Inferior parietal cortex (tissue), 1 donor: ENCODE data around the gene ABCG4.
"Not testable (repeated sequence)": the region's sequence is repeated elsewhere in the genome, so short reads cannot be mapped to it uniquely, and the experiment has no call there.

Source experiments
- DNase-seq: peaks from one replicate; pipeline ENCODE4 v3.0.0-alpha.2; 2016; ENCODE audit errors: extremely low spot score

Gene ABCG4

DNA sequence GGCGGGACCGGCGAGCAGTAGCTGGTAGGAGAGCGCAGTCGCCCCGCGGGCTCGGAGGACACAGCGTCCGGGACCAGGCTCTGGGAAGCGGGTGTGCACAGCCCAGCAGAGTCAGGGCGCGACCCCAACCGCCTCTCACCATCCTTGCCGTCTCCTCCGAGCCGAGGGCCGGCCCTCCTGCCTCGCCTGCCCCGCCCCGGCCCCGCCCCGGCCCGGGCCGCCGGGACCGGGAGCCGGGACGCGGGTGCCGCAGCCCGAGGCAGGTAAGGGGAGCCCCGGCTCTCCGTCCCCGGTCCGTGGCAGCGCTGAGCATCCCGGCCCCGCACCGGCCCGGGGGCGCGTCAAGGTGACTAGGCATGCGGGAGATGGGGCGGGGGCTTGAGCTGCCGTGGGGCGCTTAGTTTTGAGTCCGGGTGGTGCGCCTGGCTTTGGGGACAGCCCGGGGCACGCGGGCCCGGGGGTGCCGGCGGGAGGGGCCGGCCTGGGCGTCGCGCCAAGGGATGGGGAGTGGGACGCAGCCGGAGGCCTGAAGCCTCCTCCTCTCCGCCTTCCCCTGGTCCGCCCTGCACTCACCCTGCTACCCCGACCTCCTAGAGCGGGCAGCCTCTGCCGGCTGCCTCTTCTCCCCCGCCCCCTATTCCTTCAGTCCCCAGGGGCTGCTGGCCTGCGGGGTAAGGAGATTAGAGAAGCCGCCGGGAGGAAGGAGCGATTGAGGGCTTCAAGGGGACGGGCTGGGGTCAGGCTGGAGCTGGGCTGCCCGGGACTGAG lies at the start of gene ABCG4:
Gene ABCG4, plus strand, starts transcription at position 35 of the 768 bp plus-strand sequence. CDS start 914 bp downstream, outside the sequence.
- DNase-seq, result no peak

DNA sequence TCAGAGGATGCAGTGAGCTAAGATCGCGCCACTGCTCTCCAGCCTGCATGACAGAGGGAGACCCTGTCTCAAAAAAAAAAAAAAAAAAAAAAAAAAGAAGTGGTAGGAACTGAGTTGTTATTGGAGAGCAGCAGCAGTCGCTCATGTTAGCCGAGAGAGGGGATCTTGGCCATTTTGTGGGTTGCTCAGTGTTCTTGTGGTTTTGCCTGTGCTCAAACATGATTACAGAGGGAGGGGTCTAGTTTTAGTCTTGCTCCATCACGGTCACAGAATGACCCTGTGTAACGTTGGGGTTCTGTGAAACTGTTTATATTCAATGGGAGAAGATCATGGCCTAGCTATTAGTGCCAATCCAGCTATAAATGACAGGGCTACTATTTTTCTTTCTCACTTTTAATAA lies 49.1 kb upstream of the ABCG4 start:
- no peak for DNase-seq

DNA sequence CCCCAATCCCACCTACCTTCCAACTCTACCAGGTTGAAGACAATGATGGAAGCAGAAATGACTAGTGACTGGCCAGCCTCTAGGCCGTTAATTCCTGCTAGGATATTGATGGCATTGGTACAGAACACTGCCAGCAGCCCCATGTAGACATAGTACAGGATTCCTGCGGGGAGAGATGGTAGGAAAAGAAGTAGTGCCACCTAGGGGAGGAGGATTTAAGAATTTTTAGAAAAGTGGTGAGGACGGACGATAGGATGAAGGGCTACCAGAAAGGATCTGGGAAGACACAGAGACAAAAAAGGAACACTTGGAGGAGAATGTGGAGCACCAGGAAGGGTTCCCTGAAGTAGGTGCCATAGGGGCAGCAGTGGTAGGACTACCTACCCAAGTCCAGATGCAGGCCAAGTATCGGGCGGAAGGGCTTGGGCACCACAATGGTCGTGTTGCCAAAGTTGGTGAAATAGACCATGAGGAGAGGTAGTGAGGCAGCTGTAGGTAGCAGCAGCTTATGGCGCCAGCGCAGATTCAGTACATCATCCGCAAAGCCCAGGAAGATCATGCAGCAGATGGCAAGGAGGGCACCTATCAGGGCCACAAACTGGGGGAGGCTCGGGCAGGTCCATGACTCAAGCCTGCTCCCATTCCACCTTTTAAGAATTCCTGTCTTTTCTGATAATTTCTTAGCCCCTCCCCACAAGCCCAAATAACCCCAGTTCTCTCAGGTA lies 48.4 kb upstream of the ABCG4 start:
- DNase-seq, result no peak

DNA sequence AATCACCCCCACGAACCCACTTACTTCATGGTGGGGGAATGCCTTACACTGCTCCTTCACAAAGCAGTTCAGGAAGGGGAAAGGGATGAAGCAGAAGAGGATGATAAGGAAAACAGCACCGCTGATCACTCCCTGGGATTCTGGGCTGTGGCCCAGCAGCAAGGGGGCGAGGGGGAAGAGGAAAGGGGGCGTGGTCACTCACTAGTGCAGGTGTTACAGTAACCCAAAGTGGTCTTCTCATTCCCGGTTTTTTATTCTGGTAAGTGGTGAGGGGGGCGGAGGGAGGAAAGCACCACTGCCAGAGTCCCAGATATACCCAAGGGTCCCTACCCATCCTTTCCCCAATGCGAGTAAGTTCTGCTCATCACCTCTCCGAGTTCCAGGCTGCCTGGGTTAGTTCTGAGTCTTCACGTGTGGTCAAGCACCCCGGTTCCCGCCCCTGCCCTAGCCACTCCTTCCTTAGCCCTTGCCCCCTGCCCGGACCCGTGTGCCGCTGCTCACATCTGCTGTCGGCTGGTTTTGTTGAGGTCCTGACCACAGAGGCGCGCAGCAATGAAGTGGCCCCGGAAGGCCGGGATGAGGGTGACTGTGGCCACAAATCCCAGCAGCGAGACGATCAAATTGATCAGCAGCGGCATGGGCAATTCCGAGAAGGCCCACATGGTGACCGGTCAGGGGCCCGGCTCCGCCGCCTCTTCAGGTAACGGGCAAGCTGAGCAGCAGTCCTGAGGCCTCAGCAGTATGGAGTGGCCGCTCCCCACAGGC lies 47.7 kb upstream of the ABCG4 start:
- DNase-seq, result no peak

DNA sequence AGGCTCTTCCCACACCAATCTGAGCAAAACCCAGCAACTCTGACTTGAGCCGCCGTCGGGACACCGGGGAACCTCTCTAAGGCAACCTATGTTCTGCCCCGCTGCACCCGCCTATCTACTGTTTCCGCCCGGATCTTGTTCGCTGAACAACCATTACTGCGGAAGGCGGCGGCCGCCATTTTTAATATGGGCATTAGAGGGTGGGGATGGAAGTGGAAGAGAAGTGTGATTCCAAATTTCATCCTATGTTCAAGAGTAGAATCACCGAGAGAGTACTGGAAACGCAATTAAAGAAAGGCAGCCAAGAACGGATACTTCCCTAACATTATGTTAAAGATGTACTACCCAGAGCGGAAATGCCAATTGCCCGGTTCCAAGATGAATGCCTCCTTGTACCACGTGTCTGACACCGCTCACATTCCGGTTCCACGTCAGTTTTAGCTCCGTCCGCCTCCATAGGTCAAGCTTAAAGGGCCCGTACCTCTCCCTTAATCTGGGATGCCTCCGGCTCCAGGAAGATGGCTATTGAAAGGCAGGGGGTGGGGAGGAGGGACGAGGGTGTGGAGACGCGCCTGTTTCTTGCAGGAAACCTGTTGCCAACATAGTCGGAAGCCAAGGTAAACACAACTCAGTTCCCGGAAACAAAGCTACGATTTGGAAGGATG lies 47.0 kb upstream of the ABCG4 start, which contains the start of gene DPAGT1:
Gene DPAGT1, minus strand, starts transcription at position 95 of the 665 bp plus-strand sequence. CDS start 198 bp downstream, outside the sequence.
- peak; percentile 97 for DNase-seq

DNA sequence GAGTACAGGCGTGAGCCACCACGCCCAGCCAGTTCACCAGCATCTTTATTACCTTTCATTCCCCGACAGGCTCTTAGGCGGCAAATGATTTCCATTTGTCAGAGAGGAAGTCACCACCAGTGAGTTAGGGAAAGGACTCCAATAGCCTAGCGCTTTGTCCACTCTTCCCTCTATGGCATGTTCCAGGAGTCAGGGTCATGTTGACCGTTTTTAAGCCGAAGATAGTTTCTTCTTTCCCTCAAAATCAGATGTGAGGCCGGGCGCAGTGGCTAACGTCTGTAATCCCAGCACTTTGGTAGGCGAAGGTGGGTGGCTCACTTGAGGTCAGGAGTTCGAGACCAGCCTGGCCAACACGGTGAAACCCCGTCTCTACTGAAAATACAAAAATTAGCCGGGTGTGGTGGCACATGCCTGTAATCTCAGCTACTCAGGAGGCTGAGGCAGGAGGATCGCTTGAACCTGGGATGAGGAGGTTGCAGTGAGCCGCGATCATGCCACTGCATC lies 45.6 kb upstream of the ABCG4 start:
- DNase-seq, result not testable (repeated sequence)

DNA sequence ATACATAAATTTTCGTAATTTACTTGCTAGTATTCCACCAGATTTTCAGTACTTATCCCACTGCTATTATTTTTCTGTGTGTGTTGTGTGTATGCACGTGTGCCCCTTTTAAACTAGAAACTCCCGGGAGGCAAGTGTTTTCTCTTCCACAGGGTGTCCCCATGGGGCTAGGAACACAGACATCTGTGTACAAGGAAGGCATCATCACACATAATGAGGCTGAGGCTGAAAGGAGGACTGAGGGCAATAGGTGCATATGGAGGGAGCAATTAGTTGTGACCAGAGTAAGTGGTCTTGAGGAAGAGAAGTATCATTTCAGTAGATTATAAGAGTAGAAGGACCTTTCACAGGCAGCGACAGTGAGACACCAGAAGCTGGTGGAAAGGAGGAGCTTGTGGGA lies 45.1 kb upstream of the ABCG4 start:
- DNase-seq, result no peak

DNA sequence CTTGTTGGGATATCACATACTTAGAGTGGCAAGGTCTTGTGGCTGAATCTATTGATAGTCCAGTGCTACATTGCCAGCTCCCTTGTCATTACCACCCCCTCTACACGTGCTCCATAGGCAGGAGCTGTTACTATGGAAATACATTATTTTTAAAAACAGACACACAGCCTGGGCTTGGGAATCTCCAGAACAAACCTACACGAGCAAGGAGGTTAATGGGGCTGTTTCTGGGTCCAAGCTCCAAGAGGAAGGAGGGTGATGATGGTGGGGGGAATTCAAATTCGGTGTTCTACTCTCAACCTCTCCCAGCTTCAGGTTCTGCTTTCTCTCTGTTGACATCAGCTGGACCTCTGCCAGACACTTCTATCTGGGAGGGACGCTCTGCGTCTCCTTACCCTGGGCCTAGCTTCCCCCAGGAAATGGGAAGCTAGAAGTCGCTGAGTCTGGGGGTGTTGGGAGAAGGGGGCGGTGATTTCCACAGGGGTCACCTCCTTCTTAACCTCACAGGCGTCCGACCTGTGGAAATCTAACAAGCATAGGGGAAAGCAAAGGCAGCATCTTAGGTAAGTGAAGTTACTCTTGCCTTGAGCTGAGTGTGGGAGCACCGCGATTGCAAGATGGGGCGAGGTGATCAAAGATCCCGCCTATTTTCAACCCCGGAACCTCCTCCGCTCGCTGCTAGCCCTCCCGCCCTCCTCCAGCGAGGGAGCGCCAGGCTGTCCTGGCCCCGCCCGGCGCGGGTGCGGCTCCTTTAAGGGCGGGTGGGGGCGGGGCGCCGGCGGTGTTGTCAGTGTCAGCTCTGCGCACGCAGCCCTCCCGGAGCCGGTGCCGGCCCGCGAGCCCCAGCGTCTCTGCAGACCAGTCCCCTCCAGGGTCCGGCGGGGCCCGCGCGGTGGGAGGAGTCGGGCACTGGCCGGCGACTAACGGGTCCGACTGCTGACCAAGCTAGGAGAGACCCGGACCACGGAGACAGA lies 42.0 kb upstream of the ABCG4 start, which contains the start of gene C2CD2L:
Gene C2CD2L, plus strand, starts transcription at position 781 of the 974 bp plus-strand sequence. CDS start 398 bp downstream, outside the sequence.
- DNase-seq, result peak; percentile 78

DNA sequence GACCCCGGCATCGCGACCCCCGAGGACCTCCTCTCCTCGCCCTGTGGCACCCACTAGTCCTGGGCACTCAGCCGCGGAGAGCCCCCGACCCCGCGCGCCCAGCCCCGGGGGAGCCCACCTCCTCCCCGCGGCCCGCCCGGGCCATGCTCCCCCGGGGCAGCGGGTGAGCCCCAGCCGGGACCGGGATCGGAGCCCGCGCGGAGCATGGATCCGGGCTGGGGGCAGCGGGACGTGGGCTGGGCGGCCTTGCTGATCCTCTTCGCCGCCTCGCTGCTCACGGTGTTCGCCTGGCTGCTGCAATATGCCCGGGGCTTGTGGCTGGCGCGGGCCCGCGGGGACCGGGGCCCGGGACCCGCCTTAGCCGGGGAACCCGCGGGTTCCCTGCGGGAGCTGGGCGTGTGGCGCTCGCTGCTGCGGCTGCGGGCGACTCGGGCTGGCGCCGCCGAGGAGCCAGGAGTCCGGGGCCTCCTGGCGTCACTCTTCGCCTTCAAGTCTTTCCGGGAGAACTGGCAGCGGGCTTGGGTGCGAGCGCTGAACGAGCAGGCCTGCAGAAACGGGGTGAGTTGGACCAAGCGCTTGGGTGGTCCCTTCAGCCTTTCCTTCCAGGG lies 41.2 kb upstream of the ABCG4 start:
- no peak for DNase-seq

DNA sequence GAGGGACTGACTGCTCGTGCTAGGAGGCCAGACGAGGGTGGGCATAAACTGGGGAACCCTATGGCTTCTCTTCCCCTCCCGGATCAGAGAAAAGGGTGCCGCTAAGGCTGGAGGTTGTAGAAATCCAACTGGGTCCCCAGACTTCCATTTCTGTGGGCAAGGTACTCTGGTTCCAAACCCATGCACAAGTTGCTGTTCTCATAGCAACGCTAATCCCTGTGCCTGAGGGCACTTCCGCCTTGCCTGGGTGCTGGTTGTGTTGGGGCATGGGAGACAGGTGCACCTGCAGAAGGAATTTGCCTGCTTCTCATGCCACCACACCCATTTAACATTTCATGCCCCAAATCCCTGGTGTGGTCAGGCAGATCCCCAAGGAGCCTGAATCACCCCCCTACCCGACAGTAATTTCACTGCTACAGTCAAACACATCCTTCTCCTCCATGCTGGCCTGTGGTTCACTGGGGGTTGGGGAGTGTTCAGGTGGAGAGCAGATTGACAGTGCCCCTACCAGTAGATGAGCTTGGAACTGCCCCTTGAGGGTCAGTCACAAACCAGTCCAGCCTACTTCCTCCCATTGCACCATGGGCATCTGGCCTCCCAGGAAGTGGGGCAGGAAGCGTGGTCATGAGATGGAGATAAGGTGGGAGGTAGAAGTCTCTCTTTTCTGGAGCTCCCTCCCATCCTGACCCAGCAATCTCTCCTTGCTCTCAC lies 40.6 kb upstream of the ABCG4 start:
- no peak for DNase-seq

DNA sequence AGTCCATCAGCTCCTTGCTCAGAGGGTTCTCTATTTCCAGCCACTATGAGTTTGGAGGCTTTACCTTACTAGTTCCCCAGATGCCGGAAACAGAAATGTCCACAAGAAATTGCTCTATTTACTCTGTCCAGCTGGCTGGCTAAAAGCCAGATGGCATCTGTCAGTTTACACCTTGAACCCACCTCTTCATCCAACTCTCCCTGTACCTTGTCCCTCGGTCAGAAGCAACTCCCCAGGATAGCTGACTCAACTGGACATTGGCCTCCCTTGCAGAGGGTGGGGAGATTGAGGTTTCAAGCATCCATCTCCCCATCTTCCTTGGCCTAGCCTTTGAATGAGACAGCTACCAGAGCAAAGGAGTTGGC lies 40.0 kb upstream of the ABCG4 start:
- DNase-seq, result no peak

DNA sequence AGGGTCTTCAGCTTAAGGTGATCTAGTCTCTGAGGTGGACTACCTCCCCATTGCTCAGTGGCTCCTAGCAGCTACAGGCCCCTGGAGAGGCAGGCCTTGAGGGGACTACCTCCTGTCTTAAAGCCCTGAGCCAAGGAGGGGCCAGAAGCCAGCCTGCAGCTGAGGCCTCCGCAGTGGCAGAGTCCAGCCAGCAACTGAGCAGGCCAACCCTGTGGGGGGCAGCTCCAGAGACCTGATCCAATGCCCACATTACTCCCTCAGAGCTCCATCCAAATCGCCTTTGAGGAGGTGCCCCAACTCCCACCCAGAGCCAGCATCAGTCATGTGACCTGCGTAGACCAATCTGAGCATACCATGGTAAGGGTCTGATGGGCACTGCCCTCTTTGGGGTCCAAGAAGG lies 39.0 kb upstream of the ABCG4 start:
- DNase-seq, result no peak

DNA sequence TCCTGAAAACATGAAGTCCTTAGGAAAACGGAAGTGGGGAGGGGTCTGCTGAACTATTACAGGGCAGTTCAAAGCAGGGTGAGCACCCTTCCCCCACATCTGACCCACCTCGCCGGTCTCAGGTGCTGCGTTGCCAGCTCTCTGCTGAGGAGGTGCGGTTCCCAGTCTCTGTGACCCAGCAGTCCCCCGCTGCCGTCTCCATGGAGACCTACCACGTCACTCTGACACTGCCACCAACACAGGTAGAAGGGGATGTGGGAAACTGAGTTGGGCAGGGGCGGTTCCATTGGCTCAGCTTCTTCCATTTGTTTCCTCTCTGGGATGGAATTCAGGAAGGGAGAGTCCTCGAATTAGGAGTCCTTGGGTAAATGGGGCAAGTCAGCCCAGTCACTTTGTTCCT lies 38.4 kb upstream of the ABCG4 start:
- DNase-seq, result no peak

DNA sequence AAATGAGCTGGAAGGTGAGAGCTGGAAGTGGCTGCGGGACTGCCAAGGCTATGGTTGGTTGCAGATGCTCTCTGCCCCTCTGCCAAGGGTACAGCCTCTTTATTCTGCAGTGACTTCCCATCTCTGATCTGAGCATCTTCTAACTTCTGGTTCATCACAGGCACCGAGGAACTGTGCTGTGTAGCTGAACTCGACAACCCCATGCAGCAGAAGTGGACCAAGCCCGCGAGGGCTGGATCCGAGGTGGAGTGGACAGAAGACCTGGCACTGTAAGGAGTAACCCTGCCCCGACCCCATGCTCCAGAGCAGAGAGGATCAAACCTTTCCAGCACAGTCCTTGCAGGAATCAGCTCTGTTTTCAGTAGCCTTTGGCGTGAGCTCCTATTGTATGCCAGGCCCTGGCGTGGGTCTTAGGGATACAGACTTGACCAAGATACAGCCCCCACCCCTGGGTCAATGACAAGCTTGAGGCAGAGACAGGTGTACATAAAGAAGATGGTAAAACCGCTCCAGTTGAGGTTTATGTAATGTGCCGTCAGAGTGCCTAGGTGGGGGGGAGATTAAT lies 37.4 kb upstream of the ABCG4 start:
- DNase-seq, result no peak

DNA sequence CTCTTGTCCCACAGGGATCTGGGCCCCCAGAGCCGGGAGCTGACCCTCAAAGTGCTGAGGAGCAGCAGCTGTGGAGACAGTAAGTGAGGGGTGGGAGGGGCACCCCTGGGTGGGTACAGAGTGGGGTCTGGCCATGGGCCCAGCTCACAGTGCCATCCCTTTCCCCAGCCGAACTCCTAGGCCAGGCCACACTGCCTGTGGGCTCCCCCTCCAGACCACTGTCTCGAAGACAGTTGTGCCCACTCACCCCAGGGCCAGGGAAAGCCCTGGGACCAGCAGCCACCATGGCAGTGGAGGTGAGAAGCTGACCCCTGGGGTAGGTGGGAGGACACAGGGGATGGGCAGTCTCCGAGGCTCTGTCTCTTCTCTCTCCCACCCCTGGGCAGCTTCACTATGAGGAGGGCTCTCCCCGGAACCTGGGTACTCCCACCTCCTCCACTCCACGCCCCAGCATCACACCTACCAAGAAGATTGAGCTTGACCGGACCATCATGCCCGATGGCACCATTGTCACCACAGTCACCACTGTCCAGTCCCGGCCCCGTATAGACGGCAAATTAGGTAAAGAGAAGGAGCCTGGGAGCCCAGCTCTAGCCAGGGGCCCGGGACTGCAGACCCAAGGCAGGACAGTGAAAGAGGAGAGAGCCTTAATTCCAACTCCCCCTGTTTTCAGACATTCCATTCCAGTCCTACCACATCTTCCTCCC lies 36.4 kb upstream of the ABCG4 start:
- no peak for DNase-seq

DNA sequence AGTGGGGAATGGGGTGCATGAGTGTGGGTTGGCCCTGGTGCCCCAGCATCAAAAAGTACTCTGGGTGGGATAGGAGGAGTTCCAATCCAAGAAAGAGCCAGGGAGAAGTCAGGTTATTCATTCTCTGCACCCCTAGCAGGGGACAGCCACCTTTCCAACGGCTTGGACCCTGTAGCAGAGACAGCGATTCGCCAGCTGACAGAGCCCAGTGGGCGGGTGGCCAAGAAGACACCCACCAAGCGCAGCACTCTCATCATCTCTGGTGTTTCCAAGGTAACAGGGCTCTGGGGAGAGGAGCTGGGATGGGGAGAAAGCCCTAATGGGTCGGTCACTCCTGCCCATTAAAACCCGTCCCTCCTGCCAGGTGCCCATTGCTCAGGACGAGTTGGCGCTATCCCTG lies 35.1 kb upstream of the ABCG4 start:
- DNase-seq, result no peak

DNA sequence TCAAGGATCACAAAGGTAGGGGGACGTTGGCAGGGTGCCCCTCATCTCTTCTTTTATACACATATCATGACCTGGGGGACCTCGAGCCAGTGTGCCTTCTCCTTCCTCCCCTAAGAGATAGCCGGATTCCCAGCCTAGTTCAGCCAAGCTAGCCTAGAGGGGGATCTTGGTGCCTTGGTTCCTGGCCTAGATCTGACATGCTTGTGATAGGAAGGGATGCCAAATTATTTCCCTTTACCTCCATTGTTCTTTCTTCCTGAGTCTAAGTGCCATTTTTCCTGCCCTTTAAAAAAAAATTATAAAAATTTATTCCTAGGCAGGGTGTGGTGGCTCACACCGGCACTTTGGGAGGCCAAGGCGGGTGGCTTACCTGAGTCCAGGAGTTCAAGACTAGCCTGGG lies 34.5 kb upstream of the ABCG4 start:
- no peak for DNase-seq

DNA sequence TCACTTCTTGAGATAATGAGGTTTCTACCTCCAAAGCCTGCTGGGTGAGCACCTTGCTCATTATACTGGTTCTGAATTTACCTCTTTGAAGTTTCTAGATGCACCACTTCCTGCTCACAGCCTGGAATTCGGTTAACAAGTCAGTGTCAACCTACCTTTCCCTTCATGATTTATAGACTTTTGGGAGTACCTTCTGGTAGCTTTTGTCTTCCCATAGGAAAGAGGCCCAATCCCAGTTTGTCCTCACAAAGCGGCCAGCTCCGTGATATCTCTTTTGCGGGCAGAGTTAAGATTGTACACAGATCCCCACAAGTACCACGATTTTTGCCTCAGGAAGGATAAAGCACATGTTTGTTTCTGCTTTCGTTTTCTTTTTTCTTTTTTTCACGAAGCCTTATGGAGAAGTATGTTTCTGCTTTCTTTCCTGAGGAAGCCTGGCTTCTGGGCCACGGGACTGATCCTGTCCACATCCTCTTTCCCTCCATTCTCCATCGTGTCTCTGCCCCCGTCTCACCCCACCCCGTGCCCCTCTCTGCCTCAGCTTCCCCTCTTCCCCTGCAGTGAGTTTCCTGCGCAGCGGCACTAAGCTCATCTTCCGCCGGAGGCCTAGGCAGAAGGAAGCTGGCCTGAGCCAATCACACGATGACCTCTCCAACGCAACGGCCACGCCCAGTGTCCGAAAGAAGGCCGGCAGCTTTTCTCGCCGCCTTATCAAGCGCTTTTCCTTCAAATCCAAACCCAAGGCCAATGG lies 33.2 kb upstream of the ABCG4 start:
- DNase-seq, result no peak
